Lower leg skin (tissue), 4 donors: Measurements from ENCODE around the gene FOXP2. TPM values are rescaled to one million over a fixed set of nuclear protein-coding genes. Genes with fewer than 3 reads are reported as not detected.
A peak's percentile ranks its signal among the peaks of the same experiment; 100 is the strongest.

ENCODE experiments used
- DNase-seq, 2 donors: peaks; one replicate each; pipeline ENCODE4 v3.0.0-alpha.2; 2019; ENCODE audit warnings: low spot score in 2 of 2
- H3K4me3 ChIP-seq: fragments of 200-600 bp; sonication (generic); 2 replicates; pipeline ENCODE4 v1.5.1; 2017; ENCODE audit warnings: mild to moderate bottlenecking, low read depth; ENCODE audit not compliant: poor library complexity, severe bottlenecking
- POLR2A ChIP-seq, 2 donors: fragments of 450-650 bp; IDR thresholded peaks; one replicate each; pipeline ENCODE4 v1.6.1; 2016 to 2017; ENCODE audit warnings: antibody characterized with exemption in 2 of 2, mild to moderate bottlenecking in 1 of 2, moderate library complexity in 1 of 2
- WGBS, 2 donors: methylation state at CpG; one replicate each; pipeline ENCODE4 v1.1.5; 2018; 5-methylcytosine and 5-hydroxymethylcytosine counted together
- intact Hi-C: fragments of 100-400 bp; cut with DNase I; formaldehyde crosslinking; loops from one replicate; pipeline ENCODE4 v1.15.0; 2023; ENCODE audit warnings: low total_unique reads
- total RNA-seq, 4 donors: library from RNA; depleted of rRNA; stranded (reverse); fragments of >200 nt; gene quantifications; one replicate each; pipeline ENCODE4 v1.1.0, GENCODE V29; 2016
- TF ChIP-seq, protein P1 (sequence below), 3 donors: fragments of 450-650 bp; IDR thresholded peaks; one replicate each; pipeline ENCODE4 v1.5.1; 2016; ENCODE audit warnings: antibody characterized with exemption in 3 of 3, mild to moderate bottlenecking in 3 of 3, moderate library complexity in 2 of 3

Gene FOXP2
- total RNA-seq, 4 donors from 2014 or later: 11.9 to 23.6 (median 18.8) TPM

DNA sequence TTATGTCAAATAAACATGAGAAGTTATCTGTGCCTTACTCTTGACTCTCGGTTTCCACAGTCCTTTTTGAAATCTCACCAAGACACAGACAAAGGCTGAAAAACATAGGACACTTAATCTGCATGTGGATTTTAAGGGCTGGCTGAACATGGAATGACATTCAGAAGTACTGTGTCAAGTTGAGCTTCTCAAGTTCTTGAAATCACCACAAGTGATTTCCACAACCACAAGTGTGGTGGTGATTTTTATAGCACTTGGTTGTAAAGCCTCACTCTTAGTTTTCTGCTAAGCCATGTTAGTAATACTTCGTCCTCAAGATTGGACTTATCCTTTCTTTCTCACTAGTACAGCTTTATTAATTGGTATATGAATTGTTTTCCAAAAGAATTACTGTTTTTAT is 29.6 kb downstream of the FOXP2 start:
- no peak overlapping the region for H3K4me3 ChIP-seq
- TF ChIP-seq, protein P1, sequence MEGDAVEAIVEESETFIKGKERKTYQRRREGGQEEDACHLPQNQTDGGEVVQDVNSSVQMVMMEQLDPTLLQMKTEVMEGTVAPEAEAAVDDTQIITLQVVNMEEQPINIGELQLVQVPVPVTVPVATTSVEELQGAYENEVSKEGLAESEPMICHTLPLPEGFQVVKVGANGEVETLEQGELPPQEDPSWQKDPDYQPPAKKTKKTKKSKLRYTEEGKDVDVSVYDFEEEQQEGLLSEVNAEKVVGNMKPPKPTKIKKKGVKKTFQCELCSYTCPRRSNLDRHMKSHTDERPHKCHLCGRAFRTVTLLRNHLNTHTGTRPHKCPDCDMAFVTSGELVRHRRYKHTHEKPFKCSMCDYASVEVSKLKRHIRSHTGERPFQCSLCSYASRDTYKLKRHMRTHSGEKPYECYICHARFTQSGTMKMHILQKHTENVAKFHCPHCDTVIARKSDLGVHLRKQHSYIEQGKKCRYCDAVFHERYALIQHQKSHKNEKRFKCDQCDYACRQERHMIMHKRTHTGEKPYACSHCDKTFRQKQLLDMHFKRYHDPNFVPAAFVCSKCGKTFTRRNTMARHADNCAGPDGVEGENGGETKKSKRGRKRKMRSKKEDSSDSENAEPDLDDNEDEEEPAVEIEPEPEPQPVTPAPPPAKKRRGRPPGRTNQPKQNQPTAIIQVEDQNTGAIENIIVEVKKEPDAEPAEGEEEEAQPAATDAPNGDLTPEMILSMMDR (IDR thresholded peaks at IDR 0.05): no peak
- no peak for TF ChIP-seq POLR2A (IDR thresholded peaks at IDR 0.05)
- 86 to 90% methylated on average over 2 of the region's 2 CpGs for WGBS, 2 donors
- DNase-seq: no peak
- intact Hi-C loops: no loop called here

- no peak for DNase-seq
- intact Hi-C loops: no loop called here
- H3K4me3 ChIP-seq: no peak overlapping the region
- TF ChIP-seq, protein P1 (IDR thresholded peaks at IDR 0.05): no peak
- no peak for TF ChIP-seq POLR2A (IDR thresholded peaks at IDR 0.05)
- WGBS, 2 donors: 87 to 94% methylated on average over 2 of the region's 2 CpGs
Measured at GRCh38 chr7:114450431-114450830, 35.8 kb downstream of the FOXP2 start.

DNA sequence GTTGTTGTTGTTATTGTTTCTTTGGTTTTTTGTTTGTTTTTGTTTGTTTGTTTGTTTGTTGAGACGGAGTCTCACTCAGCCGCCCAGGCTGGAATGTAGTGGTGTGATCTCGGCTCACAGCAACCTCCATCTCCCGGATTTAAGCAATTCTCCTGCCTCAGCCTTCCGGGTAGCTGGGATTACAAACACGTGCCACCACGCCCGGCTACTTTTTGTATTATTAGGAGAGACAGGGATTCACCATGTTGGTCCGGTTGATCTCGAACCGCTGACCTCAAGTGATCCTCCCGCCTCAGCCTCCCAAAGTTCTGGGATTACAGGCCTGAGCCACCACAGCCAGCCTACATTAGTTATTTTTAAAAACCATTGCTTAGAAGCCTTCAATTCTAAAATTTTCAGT is 45.0 kb downstream of the FOXP2 start:
- DNase-seq: peak in 1 of 2 donors; percentile 61
- 95 to 98% methylated on average over 12 of the region's 12 CpGs for WGBS, 2 donors

GRCh38 chr7:114460021-114460420 is 45.4 kb downstream of the FOXP2 start:
- no peak for DNase-seq
- no peak for TF ChIP-seq POLR2A (IDR thresholded peaks at IDR 0.05)
- TF ChIP-seq, protein P1 (IDR thresholded peaks at IDR 0.05): no peak
- intact Hi-C loops: no loop called here
- WGBS, 2 donors: 81 to 88% methylated on average over 2 of the region's 2 CpGs
- H3K4me3 ChIP-seq: no peak overlapping the region

More for the DNA sequence above, 45.0 kb downstream of the FOXP2 start:
- intact Hi-C loops: no loop called here
- H3K4me3 ChIP-seq: no peak overlapping the region
- TF ChIP-seq, protein P1 (IDR thresholded peaks at IDR 0.05): no peak
- no peak for TF ChIP-seq POLR2A (IDR thresholded peaks at IDR 0.05)

DNA sequence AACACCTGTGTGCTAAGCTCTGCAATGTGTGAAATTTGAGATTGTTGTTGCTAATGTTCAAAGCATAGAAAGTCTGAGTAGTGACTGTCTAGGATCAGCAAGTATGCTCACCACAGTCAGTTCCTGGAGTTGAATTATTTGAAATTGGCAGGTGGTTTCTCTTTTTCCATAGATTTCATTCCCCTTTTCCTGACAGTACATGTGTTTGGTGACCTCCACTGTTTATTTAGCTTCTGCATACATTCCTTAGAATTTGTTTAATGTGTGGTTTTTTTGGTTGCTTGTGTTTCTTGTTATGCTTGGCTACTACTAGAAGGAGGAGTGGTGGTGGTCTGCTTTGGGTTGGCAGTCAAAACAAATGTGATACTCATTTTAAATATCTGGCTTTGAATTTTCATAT is 52.3 kb downstream of the FOXP2 start:
- DNase-seq: no peak
- no peak overlapping the region for H3K4me3 ChIP-seq
- intact Hi-C loops: no loop called here
- TF ChIP-seq POLR2A (IDR thresholded peaks at IDR 0.05): no peak
- TF ChIP-seq, protein P1 (IDR thresholded peaks at IDR 0.05): no peak

- intact Hi-C loops: no loop called here
- H3K4me3 ChIP-seq: no peak overlapping the region
- 22 to 24% methylated on average over 2 of the region's 2 CpGs for WGBS, 2 donors
- no peak for TF ChIP-seq POLR2A (IDR thresholded peaks at IDR 0.05)
- TF ChIP-seq, protein P1 (IDR thresholded peaks at IDR 0.05): no peak
- DNase-seq: no peak
Measured at GRCh38 chr7:114468844-114469243, 54.2 kb downstream of the FOXP2 start.
